ENCODE data around the gene ZRSR2. TPM values are rescaled to one million over a fixed set of nuclear protein-coding genes. Genes with fewer than 3 reads are reported as not detected.

Gene ZRSR2
- total RNA-seq, 1 donor from 2014 or later, result 9.3 TPM

DNA sequence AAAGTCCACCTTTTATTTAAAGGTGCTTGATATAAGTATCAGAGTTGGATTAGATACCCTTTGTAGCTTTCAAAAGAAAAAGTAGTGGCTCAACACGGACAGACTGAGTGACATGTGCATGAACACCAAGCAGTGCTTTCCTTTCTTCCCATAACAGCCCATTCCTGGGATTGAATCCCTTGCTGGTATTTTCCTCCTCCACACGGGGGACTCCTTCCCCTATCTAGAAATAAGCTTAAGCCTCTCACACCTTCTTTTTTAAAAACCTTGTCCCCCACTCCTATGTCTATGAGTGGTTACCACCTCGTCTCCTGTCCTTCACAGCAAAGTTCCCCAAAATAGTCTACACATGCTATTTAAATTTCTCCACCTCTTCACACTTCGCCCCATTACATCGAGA lies 59.3 kb downstream of the ZRSR2 start:
- peaks cover 5% of the 10 kb centered on the region for H3K4me1 Mint-ChIP-seq (ENCODE audit: low read depth, unreplicated experiment)
- no peaks in the 10 kb centered on the region for H3K27me3 Mint-ChIP-seq (ENCODE audit: low read depth, unreplicated experiment)
- H3K9me3 ChIP-seq (ENCODE audit: insufficient read depth, low read depth, low read length), result no peaks in the 10 kb centered on the region
- H3K9me3 Mint-ChIP-seq (ENCODE audit: unreplicated experiment), result no peaks in the 10 kb centered on the region
- no peaks in the 10 kb centered on the region for H3K4me1 ChIP-seq (ENCODE audit: insufficient read depth, low read length)
- H3K27ac Mint-ChIP-seq (ENCODE audit: unreplicated experiment), result no peak overlapping the region
- H4K20me1 ChIP-seq (ENCODE audit: insufficient read depth, low read length), result peaks cover 6% of the 10 kb centered on the region
- H3K36me3 ChIP-seq (ENCODE audit: insufficient read depth, low read length), result peaks cover 2% of the 10 kb centered on the region
- no peaks in the 10 kb centered on the region for H3K27me3 ChIP-seq (ENCODE audit: insufficient read depth, low read length)
- H3K4me2 ChIP-seq (ENCODE audit: low read length), result no peak overlapping the region
- no peaks in the 10 kb centered on the region for H3K36me3 Mint-ChIP-seq (ENCODE audit: low read depth, unreplicated experiment)
- H3K4me3 ChIP-seq (ENCODE audit: insufficient read depth, low read depth, low read length), result no peak overlapping the region
- DNase-seq (ENCODE audit: low read depth) (no peak), FAIRE-seq (no peak)
- no peak overlapping the region for H3K27ac ChIP-seq (ENCODE audit: low read depth, low read length)
- no peak for TF ChIP-seq EZH2 (IDR thresholded peaks at IDR 0.05; ENCODE audit: insufficient read depth, low read length)
- TF ChIP-seq, protein P1, sequence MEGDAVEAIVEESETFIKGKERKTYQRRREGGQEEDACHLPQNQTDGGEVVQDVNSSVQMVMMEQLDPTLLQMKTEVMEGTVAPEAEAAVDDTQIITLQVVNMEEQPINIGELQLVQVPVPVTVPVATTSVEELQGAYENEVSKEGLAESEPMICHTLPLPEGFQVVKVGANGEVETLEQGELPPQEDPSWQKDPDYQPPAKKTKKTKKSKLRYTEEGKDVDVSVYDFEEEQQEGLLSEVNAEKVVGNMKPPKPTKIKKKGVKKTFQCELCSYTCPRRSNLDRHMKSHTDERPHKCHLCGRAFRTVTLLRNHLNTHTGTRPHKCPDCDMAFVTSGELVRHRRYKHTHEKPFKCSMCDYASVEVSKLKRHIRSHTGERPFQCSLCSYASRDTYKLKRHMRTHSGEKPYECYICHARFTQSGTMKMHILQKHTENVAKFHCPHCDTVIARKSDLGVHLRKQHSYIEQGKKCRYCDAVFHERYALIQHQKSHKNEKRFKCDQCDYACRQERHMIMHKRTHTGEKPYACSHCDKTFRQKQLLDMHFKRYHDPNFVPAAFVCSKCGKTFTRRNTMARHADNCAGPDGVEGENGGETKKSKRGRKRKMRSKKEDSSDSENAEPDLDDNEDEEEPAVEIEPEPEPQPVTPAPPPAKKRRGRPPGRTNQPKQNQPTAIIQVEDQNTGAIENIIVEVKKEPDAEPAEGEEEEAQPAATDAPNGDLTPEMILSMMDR (IDR thresholded peaks at IDR 0.05; ENCODE audit: insufficient read depth, low read depth, low read length), result peak; percentile 17
- H3K9ac ChIP-seq (ENCODE audit: low read length), result no peak overlapping the region
- peaks cover 53% of the 10 kb centered on the region for H3K79me2 ChIP-seq (ENCODE audit: insufficient read depth, low read length)
- no peak overlapping the region for H3K4me3 Mint-ChIP-seq (ENCODE audit: unreplicated experiment)
- H2AFZ ChIP-seq (ENCODE audit: low read depth, low read length), result no peak overlapping the region

GRCh38 chrX:15853586-15854079 lies 63.3 kb downstream of the ZRSR2 start:
- no peaks in the 10 kb centered on the region for H3K36me3 ChIP-seq (ENCODE audit: insufficient read depth, low read length)
- peak overlapping the region; percentile 78 for H2AFZ ChIP-seq (ENCODE audit: low read depth, low read length)
- peaks cover 5% of the 10 kb centered on the region for H3K4me1 ChIP-seq (ENCODE audit: insufficient read depth, low read length)
- peaks cover 9% of the 10 kb centered on the region for H3K4me1 Mint-ChIP-seq (ENCODE audit: low read depth, unreplicated experiment)
- H3K4me3 ChIP-seq (ENCODE audit: insufficient read depth, low read depth, low read length), result peak overlapping the region; percentile 83
- peak overlapping the region; percentile 60 for H3K27ac ChIP-seq (ENCODE audit: low read depth, low read length)
- FAIRE-seq (peak; percentile 97), DNase-seq (ENCODE audit: low read depth) (no peak)
- peak overlapping the region; percentile 84 for H3K9ac ChIP-seq (ENCODE audit: low read length)
- no peaks in the 10 kb centered on the region for H3K27me3 ChIP-seq (ENCODE audit: insufficient read depth, low read length)
- H3K36me3 Mint-ChIP-seq (ENCODE audit: low read depth, unreplicated experiment), result no peaks in the 10 kb centered on the region
- no peaks in the 10 kb centered on the region for H3K9me3 ChIP-seq (ENCODE audit: insufficient read depth, low read depth, low read length)
- H3K9me3 Mint-ChIP-seq (ENCODE audit: unreplicated experiment), result no peaks in the 10 kb centered on the region
- no peak for TF ChIP-seq EZH2 (IDR thresholded peaks at IDR 0.05; ENCODE audit: insufficient read depth, low read length)
- TF ChIP-seq, protein P1 (IDR thresholded peaks at IDR 0.05; ENCODE audit: insufficient read depth, low read depth, low read length), result no peak
- H4K20me1 ChIP-seq (ENCODE audit: insufficient read depth, low read length), result peaks cover 6% of the 10 kb centered on the region
- no peak overlapping the region for H3K27ac Mint-ChIP-seq (ENCODE audit: unreplicated experiment)
- H3K79me2 ChIP-seq (ENCODE audit: insufficient read depth, low read length), result peaks cover 34% of the 10 kb centered on the region
- H3K27me3 Mint-ChIP-seq (ENCODE audit: low read depth, unreplicated experiment), result no peaks in the 10 kb centered on the region
- H3K4me2 ChIP-seq (ENCODE audit: low read length), result peak overlapping the region; percentile 91
- peak overlapping the region; percentile 87 for H3K4me3 Mint-ChIP-seq (ENCODE audit: unreplicated experiment)

- H3K4me3 ChIP-seq (ENCODE audit: insufficient read depth, low read depth, low read length), result peak overlapping the region; percentile 83
- H3K36me3 ChIP-seq (ENCODE audit: insufficient read depth, low read length), result no peaks in the 10 kb centered on the region
- peaks cover 6% of the 10 kb centered on the region for H4K20me1 ChIP-seq (ENCODE audit: insufficient read depth, low read length)
- peak overlapping the region; percentile 60 for H3K27ac ChIP-seq (ENCODE audit: low read depth, low read length)
- H3K4me1 Mint-ChIP-seq (ENCODE audit: low read depth, unreplicated experiment), result peaks cover 9% of the 10 kb centered on the region
- H3K27ac Mint-ChIP-seq (ENCODE audit: unreplicated experiment), result no peak overlapping the region
- no peaks in the 10 kb centered on the region for H3K36me3 Mint-ChIP-seq (ENCODE audit: low read depth, unreplicated experiment)
- peak overlapping the region; percentile 78 for H2AFZ ChIP-seq (ENCODE audit: low read depth, low read length)
- H3K9me3 Mint-ChIP-seq (ENCODE audit: unreplicated experiment), result no peaks in the 10 kb centered on the region
- FAIRE-seq (no peak), DNase-seq (ENCODE audit: low read depth) (no peak)
- TF ChIP-seq, protein P1 (IDR thresholded peaks at IDR 0.05; ENCODE audit: insufficient read depth, low read depth, low read length), result no peak
- no peak for TF ChIP-seq EZH2 (IDR thresholded peaks at IDR 0.05; ENCODE audit: insufficient read depth, low read length)
- no peaks in the 10 kb centered on the region for H3K9me3 ChIP-seq (ENCODE audit: insufficient read depth, low read depth, low read length)
- no peaks in the 10 kb centered on the region for H3K27me3 Mint-ChIP-seq (ENCODE audit: low read depth, unreplicated experiment)
- peak overlapping the region; percentile 84 for H3K9ac ChIP-seq (ENCODE audit: low read length)
- peak overlapping the region; percentile 91 for H3K4me2 ChIP-seq (ENCODE audit: low read length)
- H3K4me3 Mint-ChIP-seq (ENCODE audit: unreplicated experiment), result peak overlapping the region; percentile 87
- H3K27me3 ChIP-seq (ENCODE audit: insufficient read depth, low read length), result no peaks in the 10 kb centered on the region
- H3K4me1 ChIP-seq (ENCODE audit: insufficient read depth, low read length), result peaks cover 5% of the 10 kb centered on the region
- peaks cover 34% of the 10 kb centered on the region for H3K79me2 ChIP-seq (ENCODE audit: insufficient read depth, low read length)
These were observed 63.9 kb downstream of the ZRSR2 start for GRCh38 chrX:15854080-15854655.
